HUDEP-2 (cell line): Measurements from ENCODE around the gene MID1.

ENCODE experiments used
- DNase-seq, 76 experiments: peaks; one replicate each; lab custom pipeline; 2025; ENCODE audit not compliant: unreplicated experiment in 76 of 76; lab: John Stamatoyannopoulos, UW

The MID1 gene

GRCh38 chrX:10453945-10454344 is 166.4 kb downstream of the MID1 start:
- DNase-seq, result no peak

- no peak for DNase-seq
Measured at GRCh38 chrX:10450959-10451355, 169.4 kb downstream of the MID1 start.

GRCh38 chrX:10450229-10450958 is 170.0 kb downstream of the MID1 start:
- no peak for DNase-seq

GRCh38 chrX:10447564-10448214 is 172.7 kb downstream of the MID1 start:
- no peak for DNase-seq

- peak in 1 of 76 experiments; percentile 0 for DNase-seq
Measured at GRCh38 chrX:10444204-10444603, 176.2 kb downstream of the MID1 start.

GRCh38 chrX:10441464-10441863 is 178.9 kb downstream of the MID1 start:
- no peak for DNase-seq

- DNase-seq, result no peak
Measured at GRCh38 chrX:10433296-10433965, 187.0 kb downstream of the MID1 start.

- no peak for DNase-seq
Measured at GRCh38 chrX:10429908-10430307, 190.5 kb downstream of the MID1 start.

- DNase-seq, result no peak
Measured at GRCh38 chrX:10427249-10427648, 193.1 kb downstream of the MID1 start.

GRCh38 chrX:10423716-10424115 is 196.7 kb downstream of the MID1 start:
- DNase-seq, result no peak

GRCh38 chrX:10420134-10420533 is 200.3 kb downstream of the MID1 start:
- DNase-seq, result no peak

GRCh38 chrX:10416424-10416823 is 204.0 kb downstream of the MID1 start:
- no peak for DNase-seq

- DNase-seq, result no peak
Measured at GRCh38 chrX:10415306-10416001, 204.9 kb downstream of the MID1 start.

- no peak for DNase-seq
Measured at GRCh38 chrX:10414862-10415261, 205.5 kb downstream of the MID1 start.

GRCh38 chrX:10414156-10414824 is 206.1 kb downstream of the MID1 start:
- no peak for DNase-seq

GRCh38 chrX:10404436-10404835 is 215.9 kb downstream of the MID1 start:
- no peak for DNase-seq

GRCh38 chrX:10401239-10401638 is 219.1 kb downstream of the MID1 start:
- no peak for DNase-seq

- DNase-seq, result no peak
Measured at GRCh38 chrX:10399043-10399741, 221.2 kb downstream of the MID1 start.

- DNase-seq, result no peak
Measured at GRCh38 chrX:10398215-10398614, 222.2 kb downstream of the MID1 start.

GRCh38 chrX:10397349-10397748 is 223.0 kb downstream of the MID1 start:
- DNase-seq, result no peak
